HUES48 (cell line): ENCODE data around the gene HLCS.
A peak's percentile ranks its signal among the peaks of the same experiment; 100 is the strongest.

Experiments used
- H3K27ac ChIP-seq: one replicate; pipeline ENCODE4 v1.7.0; 2013; ENCODE audit warnings: low read depth, low read length, inconsistent platforms
- H3K27me3 ChIP-seq: 2 replicates; pipeline ENCODE4 v1.6.1; 2013; ENCODE audit warnings: mild to moderate bottlenecking, low read length; ENCODE audit not compliant: control insufficient read depth, insufficient read depth
- H3K36me3 ChIP-seq: 2 replicates; pipeline ENCODE4 v1.6.1; 2013; ENCODE audit warnings: low read length; ENCODE audit not compliant: control insufficient read depth, insufficient read depth
- H3K4me1 ChIP-seq: 2 replicates; pipeline ENCODE4 v1.6.1; 2013; ENCODE audit warnings: mild to moderate bottlenecking, low read length; ENCODE audit not compliant: control insufficient read depth, insufficient read depth
- H3K4me3 ChIP-seq: 2 replicates; pipeline ENCODE4 v1.5.1; 2013; ENCODE audit warnings: mild to moderate bottlenecking, low read depth, low read length
- H3K9ac ChIP-seq: 2 replicates; pipeline ENCODE4 v1.6.1; 2013; ENCODE audit warnings: mild to moderate bottlenecking, low read depth, low read length, moderate library complexity
- H3K9me3 ChIP-seq: 2 replicates; pipeline ENCODE4 v1.6.1; 2013; ENCODE audit warnings: low read length; ENCODE audit not compliant: control insufficient read depth, insufficient read depth

HLCS gene

GRCh38 chr21:36766511-36766910 is 200.0 kb downstream of the HLCS start:
- Histone ChIP-seq H3K9ac (no peak overlapping the region), H3K36me3 (no peaks in the 10 kb centered on the region), H3K9me3 (no peaks in the 10 kb centered on the region), H3K27me3 (no peaks in the 10 kb centered on the region), H3K27ac (no peak overlapping the region), H3K4me1 (no peaks in the 10 kb centered on the region), H3K4me3 (no peak overlapping the region)

- H3K36me3 ChIP-seq, result no peaks in the 10 kb centered on the region
- H3K9me3 ChIP-seq, result no peaks in the 10 kb centered on the region
- no peak overlapping the region for H3K4me3 ChIP-seq
- no peaks in the 10 kb centered on the region for H3K4me1 ChIP-seq
- H3K27me3 ChIP-seq, result no peaks in the 10 kb centered on the region
- H3K27ac ChIP-seq, result no peak overlapping the region
- no peak overlapping the region for H3K9ac ChIP-seq
Observed at GRCh38 chr21:36765229-36765628, 201.2 kb downstream of the HLCS start.

DNA sequence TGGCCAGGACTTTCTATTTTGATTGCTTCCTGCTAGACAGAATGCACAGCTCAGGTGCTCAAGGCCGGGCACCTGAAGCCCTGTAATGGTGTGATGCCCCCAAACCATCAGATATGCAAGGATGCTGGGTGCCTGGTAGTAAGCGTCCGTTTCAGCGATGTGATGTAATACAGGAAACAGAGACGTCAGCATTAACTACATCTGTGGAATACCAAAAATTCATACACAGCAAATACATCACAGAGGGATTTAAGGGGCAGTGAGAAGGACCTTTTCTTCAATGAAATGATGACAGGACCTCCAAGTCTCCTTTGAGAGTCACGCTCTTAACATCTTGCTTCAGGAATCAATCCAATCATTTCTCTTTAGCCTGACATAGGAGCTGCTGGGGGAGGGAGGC is 203.2 kb downstream of the HLCS start:
- H3K27me3 ChIP-seq, result no peaks in the 10 kb centered on the region

DNA sequence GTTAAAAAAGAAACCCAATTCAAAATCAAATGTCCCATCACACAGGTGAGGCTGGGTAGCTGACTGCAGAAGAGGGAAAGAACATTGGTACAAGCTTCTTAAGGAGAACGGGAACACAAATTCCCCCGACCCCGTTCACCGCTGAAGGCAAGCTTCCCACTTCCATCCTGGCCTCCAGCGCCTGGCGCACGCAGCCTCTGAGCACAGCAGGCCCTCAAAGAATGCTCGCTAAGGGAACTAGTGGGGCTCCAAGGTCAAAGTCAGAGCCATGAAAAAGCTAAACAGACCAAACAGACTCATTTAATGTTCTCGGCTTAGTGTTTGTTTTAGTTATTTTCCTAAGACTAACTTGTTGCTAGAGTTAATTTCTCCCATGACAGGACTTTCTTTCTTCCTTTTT is 203.8 kb downstream of the HLCS start:
- Histone ChIP-seq H3K36me3 (no peaks in the 10 kb centered on the region), H3K27ac (no peak overlapping the region), H3K27me3 (no peaks in the 10 kb centered on the region), H3K9ac (no peak overlapping the region), H3K4me3 (no peak overlapping the region), H3K4me1 (no peaks in the 10 kb centered on the region), H3K9me3 (no peaks in the 10 kb centered on the region)

More for the DNA sequence above, 203.2 kb downstream of the HLCS start:
- no peak overlapping the region for H3K4me3 ChIP-seq
- H3K4me1 ChIP-seq, result no peaks in the 10 kb centered on the region
- H3K9me3 ChIP-seq, result no peaks in the 10 kb centered on the region
- no peak overlapping the region for H3K9ac ChIP-seq
- no peaks in the 10 kb centered on the region for H3K36me3 ChIP-seq
- H3K27ac ChIP-seq, result no peak overlapping the region

DNA sequence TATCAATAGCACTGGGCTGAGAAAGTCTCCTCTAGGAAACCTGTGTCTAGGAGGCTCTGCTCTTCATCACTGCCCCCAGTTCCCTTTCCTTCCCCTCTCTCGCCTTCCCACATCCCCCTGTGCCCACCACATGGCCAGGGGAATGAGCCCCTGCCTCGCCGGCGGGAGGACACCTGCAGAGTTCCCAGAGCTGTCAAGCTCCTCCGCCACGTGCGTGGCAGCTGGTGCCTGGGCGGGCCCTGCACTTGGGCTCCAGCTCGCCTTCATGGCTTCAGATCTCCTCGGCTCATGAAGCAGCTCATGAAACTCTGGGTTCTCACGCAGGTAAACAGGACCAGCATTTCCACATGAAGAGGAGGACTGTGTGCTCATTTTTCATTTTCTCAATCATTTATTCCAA is 204.8 kb downstream of the HLCS start:
- H3K27me3 ChIP-seq, result no peaks in the 10 kb centered on the region
- no peak overlapping the region for H3K9ac ChIP-seq
- H3K9me3 ChIP-seq, result no peaks in the 10 kb centered on the region
- H3K27ac ChIP-seq, result no peak overlapping the region
- no peaks in the 10 kb centered on the region for H3K4me1 ChIP-seq
- no peaks in the 10 kb centered on the region for H3K36me3 ChIP-seq
- no peak overlapping the region for H3K4me3 ChIP-seq

GRCh38 chr21:36759348-36760083 is 207.0 kb downstream of the HLCS start:
- Histone ChIP-seq H3K4me3 (no peak overlapping the region), H3K9me3 (no peaks in the 10 kb centered on the region), H3K9ac (no peak overlapping the region), H3K36me3 (no peaks in the 10 kb centered on the region), H3K27me3 (no peaks in the 10 kb centered on the region), H3K27ac (no peak overlapping the region), H3K4me1 (no peaks in the 10 kb centered on the region)

DNA sequence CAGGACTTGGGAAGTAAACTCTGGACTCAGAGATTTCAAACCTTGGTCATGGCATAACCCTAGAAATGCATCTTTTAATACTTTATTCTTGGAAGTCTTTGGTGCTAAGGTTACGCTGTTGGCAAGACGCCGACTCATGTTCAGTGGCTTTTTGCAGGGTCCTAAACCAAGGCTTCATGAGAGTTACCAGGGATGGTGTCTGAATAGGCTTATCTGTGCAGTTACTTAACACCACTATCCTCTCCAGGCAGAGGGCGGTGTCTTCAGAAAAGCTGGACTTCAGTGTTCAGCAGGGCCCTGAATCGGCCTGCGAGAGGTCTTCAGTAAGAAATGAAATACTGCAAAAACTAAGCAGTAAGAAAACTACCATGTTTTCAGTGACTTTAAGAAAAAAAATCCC is 209.3 kb downstream of the HLCS start:
- no peaks in the 10 kb centered on the region for H3K36me3 ChIP-seq
- no peak overlapping the region for H3K4me3 ChIP-seq
- H3K9ac ChIP-seq, result no peak overlapping the region
- H3K27me3 ChIP-seq, result no peaks in the 10 kb centered on the region
- H3K9me3 ChIP-seq, result no peaks in the 10 kb centered on the region
- no peak overlapping the region for H3K27ac ChIP-seq
- peaks cover 2% of the 10 kb centered on the region; the same call in 1 of the 2 replicates for H3K4me1 ChIP-seq

- H3K9me3 ChIP-seq, result no peaks in the 10 kb centered on the region
- H3K36me3 ChIP-seq, result no peaks in the 10 kb centered on the region
- H3K9ac ChIP-seq, result no peak overlapping the region
- no peaks in the 10 kb centered on the region for H3K27me3 ChIP-seq
- H3K4me1 ChIP-seq, result peaks cover 9% of the 10 kb centered on the region
- H3K4me3 ChIP-seq, result no peak overlapping the region
- H3K27ac ChIP-seq, result no peak overlapping the region
Observed at GRCh38 chr21:36756527-36756926, 209.9 kb downstream of the HLCS start.

GRCh38 chr21:36754241-36754898 is 212.1 kb downstream of the HLCS start:
- H3K9me3 ChIP-seq, result no peaks in the 10 kb centered on the region
- H3K27me3 ChIP-seq, result peaks cover 2% of the 10 kb centered on the region
- H3K27ac ChIP-seq, result no peak overlapping the region
- no peak overlapping the region for H3K4me3 ChIP-seq
- H3K9ac ChIP-seq, result no peak overlapping the region
- H3K36me3 ChIP-seq, result no peaks in the 10 kb centered on the region
- H3K4me1 ChIP-seq, result peaks cover 30% of the 10 kb centered on the region

- no peak overlapping the region for H3K27ac ChIP-seq
- no peak overlapping the region for H3K4me3 ChIP-seq
- H3K9ac ChIP-seq, result no peak overlapping the region
- H3K36me3 ChIP-seq, result no peaks in the 10 kb centered on the region
- peaks cover 10% of the 10 kb centered on the region for H3K27me3 ChIP-seq
- no peaks in the 10 kb centered on the region for H3K9me3 ChIP-seq
- peaks cover 37% of the 10 kb centered on the region for H3K4me1 ChIP-seq
Observed at GRCh38 chr21:36753556-36753955, 212.9 kb downstream of the HLCS start.

DNA sequence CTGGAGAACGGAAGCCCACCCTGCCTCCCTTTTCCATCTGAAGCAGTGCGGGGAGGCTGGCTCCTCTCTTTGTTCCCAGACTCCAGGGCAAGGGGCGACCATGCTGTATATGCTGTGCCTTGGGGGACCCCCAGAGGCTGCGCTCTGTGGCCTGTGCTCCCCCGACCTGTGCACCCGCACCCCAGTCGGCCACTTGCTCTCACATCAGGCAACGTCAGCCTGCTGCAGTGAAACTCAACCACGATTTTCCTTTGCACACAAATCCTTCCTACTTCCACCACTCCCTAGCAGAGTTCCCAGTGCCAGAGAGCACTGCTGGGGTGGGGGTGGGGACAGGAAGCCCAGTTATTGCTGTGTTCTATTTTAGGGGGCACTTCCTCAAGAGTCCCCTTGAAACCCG is 215.1 kb downstream of the HLCS start:
- peak overlapping the region; percentile 94 for H3K27ac ChIP-seq
- H3K9me3 ChIP-seq, result no peaks in the 10 kb centered on the region
- no peaks in the 10 kb centered on the region for H3K36me3 ChIP-seq
- H3K9ac ChIP-seq, result 0 out of 2 replicates have a peak overlapping the region, but pooled peaks have one; percentile 5
- peaks cover 27% of the 10 kb centered on the region for H3K27me3 ChIP-seq
- H3K4me1 ChIP-seq, result peaks cover 48% of the 10 kb centered on the region
- no peak overlapping the region for H3K4me3 ChIP-seq
